ENCODE data around the gene HNRNPC. TPM values are rescaled to one million over a fixed set of nuclear protein-coding genes. Genes with fewer than 3 reads are reported as not detected.
"Not testable (repeated sequence)": the region's sequence is repeated elsewhere in the genome, so short reads cannot be mapped to it uniquely, and the experiment has no call there.

Gene HNRNPC
- total RNA-seq, 1 experiment from 2014 or later = 1,870 TPM

GRCh38 chr14:21197418-21198205, 71.6 kb downstream of the HNRNPC start:
- no peak for DNase-seq (ENCODE audit: low read depth)

DNA sequence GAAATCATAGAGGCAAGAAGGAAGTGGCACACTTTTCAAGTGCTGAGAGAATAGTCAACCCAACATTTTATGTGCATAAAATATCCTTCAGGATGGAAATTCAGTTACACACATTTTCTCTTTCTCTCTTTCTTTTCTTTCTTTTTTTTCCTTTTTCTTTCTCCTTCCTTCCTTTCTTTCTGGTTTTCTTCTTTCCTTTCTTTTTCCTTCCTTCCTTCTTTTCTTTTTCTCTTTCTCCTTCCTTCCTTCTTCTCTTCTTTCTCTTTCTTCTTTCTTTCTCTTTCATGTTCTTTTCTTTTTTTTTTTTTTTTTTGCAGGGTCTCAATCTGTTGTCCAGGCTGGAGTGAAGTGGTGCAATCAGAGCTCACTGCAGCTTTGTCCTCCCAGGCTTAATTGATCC, 74.6 kb downstream of the HNRNPC start:
- no peak for DNase-seq (ENCODE audit: low read depth)

GRCh38 chr14:21192875-21193535, 76.2 kb downstream of the HNRNPC start:
- DNase-seq (ENCODE audit: low read depth) = peak; percentile 39

DNA sequence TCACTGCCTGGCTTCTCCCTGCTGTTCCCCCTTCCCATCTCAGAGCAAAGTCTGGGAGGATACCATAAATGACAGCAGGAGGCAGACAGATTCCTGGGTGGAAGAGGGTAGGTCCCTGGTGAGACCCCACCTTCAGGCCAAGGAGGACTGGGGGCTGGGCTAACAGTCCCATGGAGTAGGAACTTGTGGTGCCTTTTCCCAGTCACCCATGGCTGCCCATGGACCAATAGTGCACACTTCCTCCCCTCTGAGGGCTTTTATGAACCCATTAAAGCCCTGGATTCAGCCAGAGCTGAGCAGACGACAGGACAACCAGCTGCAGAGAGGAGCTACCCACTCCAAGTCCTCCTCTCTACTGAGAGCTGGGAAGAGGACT, 76.8 kb downstream of the HNRNPC start:
- DNase-seq (ENCODE audit: low read depth) = no peak

- DNase-seq (ENCODE audit: low read depth) = peak; percentile 41
Observed at GRCh38 chr14:21191809-21192446, 77.3 kb downstream of the HNRNPC start.

DNA sequence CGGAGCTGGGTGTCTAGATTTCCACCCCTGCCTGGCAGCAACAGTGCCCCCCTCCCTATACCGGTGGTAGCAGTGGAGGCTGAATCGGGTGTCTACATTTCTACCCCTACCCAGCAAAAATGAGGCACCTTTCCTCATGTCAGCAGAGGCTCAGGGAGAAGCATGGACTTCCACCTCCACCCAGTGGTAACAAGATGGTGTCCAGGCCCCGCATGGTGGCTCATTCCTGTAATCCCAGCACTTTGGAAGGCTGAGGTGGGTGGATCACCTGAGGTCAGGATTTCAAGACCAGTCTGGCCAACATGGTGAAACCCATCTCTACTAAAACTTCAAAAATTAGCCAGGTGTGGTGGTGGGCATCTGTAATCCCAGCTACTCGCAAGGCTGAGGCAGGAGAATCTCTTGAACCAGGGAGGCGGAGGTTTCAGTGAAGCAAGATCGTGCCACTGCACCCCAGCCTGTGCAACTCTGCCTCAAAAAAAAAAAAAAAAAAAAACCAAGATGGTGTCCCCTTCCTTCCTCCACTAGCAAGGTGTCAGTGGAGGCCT, 77.9 kb downstream of the HNRNPC start:
- DNase-seq (ENCODE audit: low read depth) = no peak

GRCh38 chr14:21185491-21185890, 83.8 kb downstream of the HNRNPC start:
- DNase-seq (ENCODE audit: low read depth) = no peak

DNA sequence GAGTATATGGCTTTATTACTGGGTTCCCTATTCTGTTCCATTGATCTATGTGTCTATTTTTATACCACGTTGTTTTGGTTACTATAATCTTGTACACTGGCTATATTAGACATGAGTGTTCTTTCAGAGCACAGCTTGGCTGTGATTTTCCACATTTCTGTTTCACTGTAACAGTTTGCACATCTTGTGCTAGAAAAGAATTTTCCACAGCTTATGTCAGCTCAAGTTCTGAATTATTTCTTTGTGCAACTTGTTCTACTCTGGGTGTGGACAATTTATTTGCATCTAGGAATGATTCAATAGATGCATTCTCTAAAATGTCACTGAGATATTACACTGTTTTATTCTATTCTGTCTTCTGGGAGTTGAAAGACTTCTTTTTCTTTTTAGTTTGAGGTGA, 85.0 kb downstream of the HNRNPC start:
- no peak for DNase-seq (ENCODE audit: low read depth)

GRCh38 chr14:21182166-21182565, 87.1 kb downstream of the HNRNPC start:
- no peak for DNase-seq (ENCODE audit: low read depth)

DNA sequence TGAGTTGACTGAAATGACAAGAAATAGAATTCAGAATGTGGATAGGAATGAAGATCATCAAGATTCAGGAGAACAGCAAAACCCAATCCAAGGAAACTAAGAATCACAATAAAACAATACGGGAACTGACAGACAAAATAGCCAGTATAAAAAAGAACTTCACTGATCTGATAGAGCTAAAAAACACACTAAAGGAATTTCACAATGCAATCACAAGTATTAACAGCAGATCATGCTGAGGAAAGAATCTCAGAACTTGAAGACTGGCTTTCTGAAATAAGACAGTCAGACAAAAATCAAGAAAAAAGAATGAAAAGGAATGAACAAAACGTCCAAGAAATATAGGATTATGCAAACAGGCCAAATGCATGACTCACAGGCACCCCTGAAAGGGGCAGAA, 98.1 kb downstream of the HNRNPC start:
- no peak for DNase-seq (ENCODE audit: low read depth)

- DNase-seq (ENCODE audit: low read depth) = no peak
Observed at GRCh38 chr14:21169573-21169972, 99.7 kb downstream of the HNRNPC start.

DNA sequence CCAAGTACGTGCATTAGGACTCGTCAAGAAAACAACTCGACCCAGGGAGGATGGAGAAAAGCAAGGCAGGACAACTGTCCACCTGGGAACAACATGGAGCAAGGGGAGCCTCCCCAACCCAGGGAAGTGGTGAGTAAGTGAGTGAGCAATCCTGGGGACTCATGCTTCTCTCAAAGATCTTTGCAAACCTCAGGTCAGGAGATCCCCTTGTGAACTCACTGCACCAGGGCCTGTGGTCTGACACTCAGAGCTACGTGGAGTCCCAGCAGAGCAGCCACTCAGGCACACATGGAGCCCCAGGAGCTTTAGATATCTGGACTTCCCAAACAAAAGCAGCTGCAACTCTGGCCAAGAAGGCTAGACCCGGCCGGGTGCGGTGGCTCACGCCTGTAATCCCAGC, 101.2 kb downstream of the HNRNPC start:
- DNase-seq (ENCODE audit: low read depth) = peak; percentile 80

DNA sequence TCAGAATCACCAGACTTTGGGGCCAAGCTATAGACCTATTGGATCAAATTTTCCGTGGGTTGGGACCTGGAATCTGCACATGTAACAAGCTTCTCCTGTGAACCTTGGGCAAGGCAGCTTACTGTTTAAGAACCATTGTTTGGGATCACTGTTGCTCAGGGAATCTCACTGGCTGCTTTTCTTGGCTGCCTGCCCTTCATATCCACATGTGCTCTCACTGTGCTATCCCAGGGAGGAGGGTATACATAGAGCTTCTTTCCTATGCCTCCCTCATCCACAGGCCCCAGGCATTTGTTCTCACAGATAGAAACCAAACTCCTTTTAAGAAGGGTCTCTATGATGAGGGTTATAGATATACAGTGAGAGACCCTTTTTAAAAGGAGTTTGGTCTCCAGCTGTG, 103.6 kb downstream of the HNRNPC start:
- DNase-seq (ENCODE audit: low read depth) = not testable (repeated sequence)

- DNase-seq (ENCODE audit: low read depth) = peak; percentile 31
Observed at GRCh38 chr14:21165002-21165605, 104.1 kb downstream of the HNRNPC start.

DNA sequence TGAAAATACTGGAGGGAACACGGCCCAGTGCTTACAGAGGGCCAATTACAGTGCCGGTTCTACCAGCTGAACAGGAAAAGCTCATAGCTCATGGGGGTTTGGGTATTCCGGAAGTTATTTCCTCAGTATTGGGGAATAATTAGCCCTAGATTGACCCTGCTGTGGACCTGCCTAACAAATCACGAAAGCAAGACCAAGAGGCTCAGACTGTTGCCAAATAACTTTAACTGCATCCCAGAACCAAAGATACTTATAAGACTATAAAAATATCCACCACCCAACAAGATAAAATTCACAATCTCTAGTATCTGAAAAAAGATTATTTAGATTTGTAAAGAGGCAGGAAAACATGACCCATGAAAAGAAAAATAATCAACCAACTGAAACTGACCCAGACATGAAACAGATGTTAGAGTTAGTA, 105.4 kb downstream of the HNRNPC start:
- no peak for DNase-seq (ENCODE audit: low read depth)

- no peak for DNase-seq (ENCODE audit: low read depth)
Observed at GRCh38 chr14:21162081-21162480, 107.2 kb downstream of the HNRNPC start.

- no peak for DNase-seq (ENCODE audit: low read depth)
Observed at GRCh38 chr14:21160061-21160610, 109.1 kb downstream of the HNRNPC start.
